ENCODE results near the gene CFAP97D1.

CFAP97D1 gene

GRCh38 chr17:43745541-43745940 lies 34.7 kb upstream of the CFAP97D1 start:
- no peak for TF ChIP-seq CTCF (IDR thresholded peaks at IDR 0.05)

GRCh38 chr17:43750153-43750552 lies 30.1 kb upstream of the CFAP97D1 start:
- no peak for TF ChIP-seq CTCF (IDR thresholded peaks at IDR 0.05)

DNA sequence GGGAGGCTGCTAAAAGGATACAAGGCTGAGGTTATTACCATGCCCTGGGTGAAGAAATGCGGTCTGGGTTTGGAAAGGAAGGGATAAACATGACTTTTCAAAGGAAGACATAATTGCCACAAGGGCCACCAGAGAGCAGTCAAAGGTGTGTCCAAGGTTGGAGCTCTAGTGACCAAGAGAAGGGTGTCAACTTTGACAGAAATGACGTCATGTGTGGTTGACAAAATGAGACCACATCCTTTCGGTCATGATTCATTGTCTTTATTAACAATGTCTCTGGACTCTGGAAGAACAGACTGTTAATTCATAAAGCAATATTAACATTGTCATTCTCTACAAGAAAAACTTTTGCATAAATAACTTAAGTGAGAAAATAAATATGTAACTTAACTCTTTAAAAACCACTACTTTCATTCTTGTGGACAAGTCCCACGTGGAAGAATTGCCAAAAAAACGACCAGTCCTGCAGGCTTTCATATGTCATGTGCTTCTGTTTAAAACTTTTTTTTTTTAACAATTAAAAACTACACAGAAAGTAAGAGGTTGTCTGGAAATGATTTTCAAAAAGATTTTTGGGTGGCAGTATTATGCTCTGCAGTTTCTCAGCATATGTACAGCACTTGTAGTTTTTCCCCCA lies 26.6 kb upstream of the CFAP97D1 start:
- no peak for TF ChIP-seq CTCF (IDR thresholded peaks at IDR 0.05)

DNA sequence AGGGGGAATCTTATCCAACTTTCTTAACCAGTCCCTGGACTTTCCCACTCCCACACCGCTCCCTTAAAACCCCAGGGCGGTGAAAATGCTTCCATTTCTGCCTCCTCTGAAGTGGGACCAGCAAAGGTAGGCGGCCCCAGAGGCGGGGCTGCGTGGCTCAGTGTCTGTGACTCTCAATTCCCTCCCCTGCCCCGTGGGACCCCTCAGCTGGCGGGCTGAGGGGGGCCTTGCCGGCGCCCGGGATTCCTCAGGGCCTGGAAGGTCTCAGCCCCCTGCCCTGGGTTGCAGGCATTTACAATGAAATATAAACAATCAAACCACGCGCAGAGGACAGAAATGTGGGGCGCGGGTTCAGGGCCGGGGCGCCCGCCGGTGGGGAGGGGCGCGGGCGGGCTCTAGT lies 25.3 kb upstream of the CFAP97D1 start:
- TF ChIP-seq CTCF (IDR thresholded peaks at IDR 0.05): no peak

DNA sequence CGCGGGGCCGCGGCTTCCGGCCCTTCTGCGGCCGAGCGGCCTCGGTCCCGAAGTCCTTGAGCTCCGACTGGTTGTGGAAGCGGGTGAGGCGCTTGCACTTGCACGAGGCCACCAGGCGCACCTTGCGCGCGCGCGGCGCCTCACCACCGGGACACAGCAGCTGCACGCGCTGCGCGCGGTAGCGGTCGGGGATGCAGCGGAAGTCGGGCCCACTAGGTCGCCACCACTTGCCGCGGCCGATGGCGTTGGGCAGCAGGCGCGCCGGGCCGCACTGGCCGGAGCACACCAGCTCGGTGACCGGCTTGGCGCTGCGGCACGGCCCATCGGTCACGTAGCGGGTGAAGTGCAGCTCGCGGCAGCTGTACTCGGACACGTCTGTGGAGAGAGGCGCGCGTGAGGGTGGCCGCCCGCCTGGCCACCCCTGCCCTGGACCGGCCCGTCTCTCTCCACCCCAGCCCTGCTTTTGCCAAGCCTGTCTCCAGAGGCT lies 24.8 kb upstream of the CFAP97D1 start:
- no peak for TF ChIP-seq CTCF (IDR thresholded peaks at IDR 0.05)

- TF ChIP-seq CTCF (IDR thresholded peaks at IDR 0.05): no peak
Observed at GRCh38 chr17:43756201-43756600, 24.0 kb upstream of the CFAP97D1 start.

DNA sequence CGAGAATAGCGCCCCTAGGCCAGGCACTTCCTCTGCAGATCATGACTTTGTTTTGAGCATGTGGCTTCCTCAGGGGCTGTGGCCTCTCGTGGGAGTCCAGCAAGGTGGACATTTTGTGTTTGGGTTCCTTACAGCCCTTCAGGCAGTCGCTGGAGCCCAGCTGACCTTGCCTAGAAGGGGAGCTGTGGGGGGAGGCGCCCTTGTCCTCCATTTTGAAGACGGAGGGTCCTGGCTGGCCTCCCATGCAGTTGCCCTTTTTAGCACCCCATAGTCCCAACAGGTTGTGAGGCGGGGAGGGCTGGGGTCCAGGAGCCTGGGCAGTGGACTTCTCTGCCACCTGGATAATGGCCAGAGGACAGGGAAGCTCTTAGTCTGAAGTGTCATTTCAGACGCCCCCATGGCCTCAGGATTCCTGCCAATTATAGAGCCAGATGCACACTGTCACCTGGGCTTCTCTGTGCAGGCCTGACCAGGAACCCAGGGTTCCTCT lies 23.0 kb upstream of the CFAP97D1 start:
- no peak for TF ChIP-seq CTCF (IDR thresholded peaks at IDR 0.05)

DNA sequence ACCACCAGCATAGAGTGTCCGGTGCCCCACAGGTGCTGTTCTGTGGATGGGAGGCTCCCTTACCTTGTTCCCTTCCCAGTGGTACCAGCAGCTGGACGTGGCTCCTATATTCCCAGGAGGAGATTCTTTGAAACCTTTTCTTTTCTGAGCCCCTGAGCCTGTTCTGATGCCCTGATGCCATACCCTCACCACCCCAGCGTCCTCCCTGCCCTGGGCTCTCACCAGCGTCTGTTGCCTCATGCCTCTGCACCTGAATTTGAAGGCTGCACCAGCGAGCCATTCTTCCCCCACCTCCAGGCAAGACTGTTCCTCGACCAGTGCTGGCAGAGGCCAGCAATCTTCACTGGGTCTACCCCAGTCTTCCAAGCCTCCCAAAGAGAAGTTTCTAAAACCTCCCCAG lies 22.1 kb upstream of the CFAP97D1 start:
- no peak for TF ChIP-seq CTCF (IDR thresholded peaks at IDR 0.05)
